Spleen (tissue), 11 donors: ENCODE results near the gene ANTXR2. TPM values are rescaled to one million over a fixed set of nuclear protein-coding genes. Genes with fewer than 3 reads are reported as not detected.

ENCODE experiments used
- DNase-seq: peaks from one replicate; pipeline ENCODE4 v3.0.0-alpha.2; 2020
- H3K27ac ChIP-seq, 8 donors: fragments of 200-600 bp; sonication (generic) in 7 of 8; 1 replicate in 4 of 8; 2 replicates in 4 of 8; pipeline versions ENCODE4 v1.5.0 to v1.8.0; 2016 to 2021; ENCODE audit warnings: inconsistent platforms in 4 of 8, mild to moderate bottlenecking in 4 of 8, moderate library complexity in 1 of 8
- H3K27me3 ChIP-seq, 7 donors: fragments of 200-600 bp; sonication (generic) in 6 of 7; replicated peaks in 1 of 7; 1 replicate in 4 of 7; 2 replicates in 3 of 7; pipeline versions ENCODE4 v1.5.0 to v1.8.0; 2016 to 2021; ENCODE audit warnings: inconsistent platforms in 3 of 7, mild to moderate bottlenecking in 1 of 7
- H3K36me3 ChIP-seq, 6 donors: fragments of 200-600 bp; sonication (generic) in 5 of 6; 1 replicate in 4 of 6; 2 replicates in 2 of 6; pipeline versions ENCODE4 v1.5.0 to v1.8.0; 2016 to 2021; ENCODE audit warnings: inconsistent platforms in 2 of 6
- H3K4me1 ChIP-seq, 6 donors: fragments of 200-600 bp; sonication (generic) in 5 of 6; 1 replicate in 3 of 6; 2 replicates in 3 of 6; pipeline versions ENCODE4 v1.5.0 to v1.8.0; 2016 to 2021; ENCODE audit warnings: inconsistent platforms in 3 of 6
- H3K4me3 ChIP-seq, 8 donors: fragments of 200-600 bp; sonication (generic) in 7 of 8; 1 replicate in 4 of 8; 2 replicates in 4 of 8; pipeline versions ENCODE4 v1.5.0 to v1.8.0; 2016 to 2021; ENCODE audit warnings: inconsistent platforms in 4 of 8, mild to moderate bottlenecking in 4 of 8, moderate library complexity in 2 of 8
- H3K9me3 ChIP-seq, 8 donors: fragments of 200-600 bp; sonication (generic) in 7 of 8; 1 replicate in 4 of 8; 2 replicates in 4 of 8; pipeline versions ENCODE4 v1.5.0 to v1.8.0; 2016 to 2021; ENCODE audit warnings: inconsistent platforms in 4 of 8
- POLR2A ChIP-seq, 3 donors: fragments of 450-650 bp; IDR thresholded peaks; one replicate each; pipeline ENCODE4 v1.5.1; 2017; ENCODE audit warnings: antibody characterized with exemption in 3 of 3, mild to moderate bottlenecking in 1 of 3
- POLR2AphosphoS5 ChIP-seq, 3 donors: sonication (generic); formaldehyde crosslinking; IDR thresholded peaks; one replicate each; pipeline ENCODE4 v1.5.1; 2017; ENCODE audit warnings: antibody characterized with exemption in 3 of 3
- WGBS, 5 donors: extraction: QIAGEN DNeasy Blood & Tissue Kit in 3 of 5; methylation state at CpG; one replicate each; pipeline versions ENCODE4 v1.1.5 to v1.1.7; 2013 to 2018; 5-methylcytosine and 5-hydroxymethylcytosine counted together
- intact Hi-C: fragments of 100-400 bp; cut with DNase I; formaldehyde crosslinking; loops from one replicate; pipeline ENCODE4 v1.15.0; 2023; ENCODE audit warnings: low total_unique reads
- polyA plus RNA-seq, 3 donors: library from polyadenylated mRNA; stranded (reverse); fragments of 200-250 nt; gene quantifications; one replicate each; pipeline ENCODE4 v1.2.1, GENCODE V29; 2013
- total RNA-seq, 7 donors: library from RNA; depleted of rRNA in 3 of 7; stranded (reverse); fragments of >200 nt in 3 of 7; fragmentation: NEBNext Ultra II Directional in 4 of 7; extraction: Animal tissue kit (Norgen Biotek cat#: 25700) in 4 of 7; gene quantifications; one replicate each; pipeline versions ENCODE4 v1.1.0 to v1.2.1, GENCODE V29; 2016 to 2021
- TF ChIP-seq, protein P1 (sequence below), 11 experiments: fragments of 200-600 bp in 7 of 11; fragments of 450-650 bp in 4 of 11; sonication (generic) in 4 of 11; IDR thresholded peaks in 8 of 11; conservative IDR thresholded peaks in 3 of 11; 1 replicate in 7 of 11; 2 replicates in 4 of 11; pipeline versions ENCODE4 v1.4.0 to v1.8.0; 2016 to 2021; ENCODE audit warnings: antibody characterized with exemption in 11 of 11, inconsistent platforms in 4 of 11, mild to moderate bottlenecking in 1 of 11
- donor health status: healthy with polysubstance abuse.
- donor health status: DM: no; HTN: no; CAD: no; lungs with moderate emphysema.
- donor health status: DM: no; HTN: no; CAD: no.
- donor health status: Bipolar disorder and iron deficiency.
- donor health status: healthy.
- donor health status: DM: no; HTN: no; CAD: no.
- donor health status: DM: yes; HTN: yes; CAD: no.

ANTXR2 gene
- total and polyA plus RNA-seq, 10 donors, result 3.7 to 56.3 (median 37.3) TPM

DNA sequence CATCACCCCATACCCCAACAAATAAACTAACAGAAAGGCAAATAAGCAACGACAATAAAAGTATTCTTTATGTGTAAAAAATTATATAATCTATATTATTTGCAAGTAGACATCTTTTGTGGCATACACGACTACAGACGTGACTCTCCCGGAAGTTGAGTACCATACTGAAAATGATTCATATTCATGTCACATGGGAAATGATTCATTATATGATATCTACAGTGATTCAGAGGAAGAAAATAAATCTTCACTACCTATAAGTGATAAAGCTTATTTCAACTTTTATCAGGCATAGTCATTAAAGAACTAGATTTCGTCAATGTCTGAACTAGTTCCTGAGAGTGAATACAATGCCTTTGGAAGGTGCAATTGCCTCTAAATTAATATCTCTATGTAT, 4.6 kb upstream of the ANTXR2 start:
- intact Hi-C loops, result no loop called here
- no peak for DNase-seq
- WGBS, 5 donors, result 47 to 78% (median 55%) methylated on average over 5 of the region's 5 CpGs

DNA sequence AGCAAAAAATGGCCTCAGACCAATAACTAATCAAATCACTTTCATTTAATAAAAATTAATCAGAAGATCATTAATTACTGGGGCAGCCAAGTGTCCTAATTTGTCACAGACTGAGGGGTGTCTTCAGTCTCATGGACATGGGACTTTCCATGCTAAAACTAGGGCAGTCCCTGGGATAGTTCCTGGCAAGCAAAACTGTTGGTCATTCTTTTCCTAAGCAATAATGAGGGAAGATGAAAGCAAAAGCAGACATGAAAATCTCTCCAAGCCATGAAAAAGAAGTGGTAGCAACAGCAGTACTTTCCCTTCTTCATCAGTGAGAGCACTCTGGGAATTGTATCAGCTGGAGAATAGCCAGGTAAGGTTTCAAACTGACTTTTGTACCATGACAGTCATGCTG, 3.7 kb upstream of the ANTXR2 start:
- Histone ChIP-seq H3K27ac (peak overlapping the region in 2 of 8 donors; percentile 0 to 3), H3K27me3 (peaks cover 0 to 5% (median 0%) of the 10 kb centered on the region in 7 donors), H3K36me3 (no peaks in the 10 kb centered on the region), H3K9me3 (no peaks in the 10 kb centered on the region), H3K4me1 (peaks cover 2 to 64% (median 20%) of the 10 kb centered on the region in 6 donors), H3K4me3 (no peak overlapping the region)
- TF ChIP-seq, protein P1, sequence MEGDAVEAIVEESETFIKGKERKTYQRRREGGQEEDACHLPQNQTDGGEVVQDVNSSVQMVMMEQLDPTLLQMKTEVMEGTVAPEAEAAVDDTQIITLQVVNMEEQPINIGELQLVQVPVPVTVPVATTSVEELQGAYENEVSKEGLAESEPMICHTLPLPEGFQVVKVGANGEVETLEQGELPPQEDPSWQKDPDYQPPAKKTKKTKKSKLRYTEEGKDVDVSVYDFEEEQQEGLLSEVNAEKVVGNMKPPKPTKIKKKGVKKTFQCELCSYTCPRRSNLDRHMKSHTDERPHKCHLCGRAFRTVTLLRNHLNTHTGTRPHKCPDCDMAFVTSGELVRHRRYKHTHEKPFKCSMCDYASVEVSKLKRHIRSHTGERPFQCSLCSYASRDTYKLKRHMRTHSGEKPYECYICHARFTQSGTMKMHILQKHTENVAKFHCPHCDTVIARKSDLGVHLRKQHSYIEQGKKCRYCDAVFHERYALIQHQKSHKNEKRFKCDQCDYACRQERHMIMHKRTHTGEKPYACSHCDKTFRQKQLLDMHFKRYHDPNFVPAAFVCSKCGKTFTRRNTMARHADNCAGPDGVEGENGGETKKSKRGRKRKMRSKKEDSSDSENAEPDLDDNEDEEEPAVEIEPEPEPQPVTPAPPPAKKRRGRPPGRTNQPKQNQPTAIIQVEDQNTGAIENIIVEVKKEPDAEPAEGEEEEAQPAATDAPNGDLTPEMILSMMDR (IDR thresholded peaks at IDR 0.05 in 8 of 11, conservative IDR thresholded peaks at IDR 0.05 in 3 of 11), result no peak
- no peak for TF ChIP-seq POLR2A (IDR thresholded peaks at IDR 0.05)
- no peak for TF ChIP-seq POLR2AphosphoS5 (IDR thresholded peaks at IDR 0.05)
- intact Hi-C loops, result no loop called here
- DNase-seq, result no peak

More for the DNA sequence above, 4.6 kb upstream of the ANTXR2 start:
- H3K4me1 ChIP-seq, result peaks cover 2 to 60% (median 20%) of the 10 kb centered on the region in 6 donors
- no peak overlapping the region for H3K4me3 ChIP-seq
- no peaks in the 10 kb centered on the region for H3K9me3 ChIP-seq
- no peaks in the 10 kb centered on the region for H3K27me3 ChIP-seq
- H3K36me3 ChIP-seq, result no peaks in the 10 kb centered on the region
- no peak for TF ChIP-seq POLR2AphosphoS5 (IDR thresholded peaks at IDR 0.05)
- H3K27ac ChIP-seq, result peak overlapping the region in 1 of 8 donors; percentile 79

DNA sequence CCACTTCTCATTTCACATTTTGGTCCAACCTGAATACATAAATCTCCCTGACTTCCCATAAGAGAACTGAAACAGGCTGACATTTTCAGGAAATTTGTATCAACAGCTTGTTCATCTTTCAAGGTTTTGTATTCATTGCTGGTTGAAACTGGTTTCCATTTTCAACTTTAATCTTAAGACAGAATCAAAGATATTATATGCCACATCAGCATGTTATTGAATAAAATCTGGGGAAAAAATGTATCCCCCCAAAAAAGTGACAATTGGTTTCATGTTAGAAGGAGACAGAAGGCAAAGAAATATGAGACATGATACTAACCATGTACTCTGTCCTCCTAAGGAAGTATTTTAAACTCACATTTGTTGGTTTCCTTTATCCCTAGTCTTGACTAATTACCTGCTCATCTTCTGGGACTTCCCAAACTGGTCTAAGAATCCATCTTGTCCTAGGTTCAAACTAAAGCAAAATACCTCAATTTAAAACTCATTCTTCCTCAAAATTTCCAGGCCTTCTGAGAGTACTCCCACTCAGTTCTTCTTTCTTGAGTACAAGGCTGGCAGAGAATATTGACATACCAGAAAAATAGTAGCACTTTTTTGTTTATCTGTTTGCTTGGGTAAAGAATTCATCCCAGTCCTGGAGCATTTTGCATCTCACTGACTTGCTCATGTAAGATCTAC, 3.1 kb upstream of the ANTXR2 start:
- TF ChIP-seq POLR2A (IDR thresholded peaks at IDR 0.05) (no peak), POLR2AphosphoS5 (IDR thresholded peaks at IDR 0.05) (no peak)
- TF ChIP-seq, protein P1 (IDR thresholded peaks at IDR 0.05 in 8 of 11, conservative IDR thresholded peaks at IDR 0.05 in 3 of 11), result no peak
- Histone ChIP-seq H3K36me3 (no peaks in the 10 kb centered on the region), H3K9me3 (no peaks in the 10 kb centered on the region), H3K27ac (peak overlapping the region in 3 of 8 donors; percentile 0 to 3 (median 3)), H3K4me3 (no peak overlapping the region), H3K4me1 (peaks cover 7 to 70% (median 25%) of the 10 kb centered on the region in 6 donors), H3K27me3 (peaks cover 0 to 5% (median 0%) of the 10 kb centered on the region in 7 donors)
- no peak for DNase-seq
- intact Hi-C loops, result no loop called here

DNA sequence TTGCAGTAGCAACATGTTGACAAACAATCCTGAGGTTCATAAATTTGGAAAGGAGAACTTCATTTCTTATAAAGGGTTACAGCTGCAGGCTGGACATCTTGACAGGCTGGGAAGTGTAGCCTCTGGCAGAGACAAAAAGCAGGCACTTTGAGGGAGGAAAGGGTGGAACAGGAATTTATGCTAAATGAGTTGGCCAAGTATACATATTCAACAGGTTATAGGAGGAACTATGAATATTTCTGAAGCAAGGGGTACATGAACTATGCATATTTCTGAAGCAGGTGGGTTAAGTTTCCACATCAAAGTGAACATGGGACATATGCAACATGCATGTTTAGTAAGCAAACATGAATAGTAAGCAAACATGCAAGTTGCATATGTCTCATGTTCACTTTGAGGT, 1.6 kb upstream of the ANTXR2 start:
- Histone ChIP-seq H3K27ac (peak overlapping the region in 6 of 8 donors; percentile 92 to 98 (median 94)), H3K27me3 (peaks cover 0 to 5% (median 0%) of the 10 kb centered on the region in 7 donors), H3K4me1 (peaks cover 18 to 79% (median 36%) of the 10 kb centered on the region in 6 donors), H3K36me3 (no peaks in the 10 kb centered on the region), H3K4me3 (no peak overlapping the region), H3K9me3 (no peaks in the 10 kb centered on the region)
- intact Hi-C loops, result loop anchor here (5.0 kb wide), 1 partner anchor 128 kb away; no protein-coding TSS in a partner anchor
- TF ChIP-seq, protein P1 (IDR thresholded peaks at IDR 0.05 in 8 of 11, conservative IDR thresholded peaks at IDR 0.05 in 3 of 11), result no peak
- TF ChIP-seq POLR2A (IDR thresholded peaks at IDR 0.05) (no peak), POLR2AphosphoS5 (IDR thresholded peaks at IDR 0.05) (no peak)
- DNase-seq, result no peak
